ENCODE data around the gene FMN2.

DNA sequence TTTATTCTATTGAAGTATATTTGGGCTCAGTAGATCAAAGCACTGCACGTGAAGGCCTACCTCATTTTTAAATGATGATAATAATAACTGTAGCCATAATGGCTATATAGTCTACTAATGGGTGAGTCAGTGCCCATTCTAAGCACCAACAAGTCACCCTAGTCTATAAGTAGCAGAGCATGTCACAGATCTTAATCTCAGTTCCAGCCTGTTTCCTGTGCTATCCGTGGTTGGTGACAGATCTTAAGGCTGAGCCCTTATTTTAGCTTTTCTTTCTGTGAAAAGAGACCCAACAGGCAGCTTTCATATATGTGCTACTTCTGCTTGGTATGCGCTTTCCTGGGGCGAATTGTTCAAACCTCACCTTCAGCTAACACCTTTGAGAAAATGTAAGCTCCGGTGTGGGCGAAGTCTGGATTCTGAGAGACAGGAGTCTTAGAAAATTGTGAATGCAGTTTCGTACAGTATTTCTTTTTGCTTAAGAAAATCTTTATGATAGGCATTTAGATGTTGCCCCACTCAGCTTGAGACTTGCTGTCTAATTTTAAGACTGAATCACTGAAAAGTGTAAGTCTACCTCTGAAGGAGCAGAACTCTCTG, 59.6 kb downstream of the FMN2 start:
- TF ChIP-seq POLR2AphosphoS5 (IDR thresholded peaks at IDR 0.05; ENCODE audit: low read depth, low read length): no peak
- no peak for TF ChIP-seq SIN3A (IDR thresholded peaks at IDR 0.05; ENCODE audit: borderline replicate concordance, insufficient read depth, low read length)
- TF ChIP-seq TAF1 (IDR thresholded peaks at IDR 0.05; ENCODE audit: borderline replicate concordance, insufficient read depth, low read length): no peak

Measured in PFSK-1 (cell line).